MM.1S (cell line): Measurements from ENCODE around the gene TATDN2.

Source experiments
- DNase-seq: peaks from one replicate; pipeline ENCODE4 v3.0.0-alpha.2; 2015
- H2AFZ ChIP-seq: fragments of 300-600 bp; sonication (generic); 2 replicates; pipeline ENCODE4 v1.6.0; 2016; ENCODE audit warnings: antibody characterized with exemption, low read length
- H3F3A ChIP-seq: fragments of 300-600 bp; sonication (generic); 2 replicates; pipeline ENCODE4 v1.6.1; 2016; ENCODE audit warnings: mild to moderate bottlenecking, antibody characterized with exemption, low read length, moderate library complexity, mixed read lengths; ENCODE audit not compliant: insufficient read depth
- H3K27ac ChIP-seq: fragments of 300-600 bp; sonication (generic); 2 replicates; pipeline ENCODE4 v1.5.1; 2016; ENCODE audit warnings: mild to moderate bottlenecking, low read length
- H3K27me3 ChIP-seq: fragments of 300-600 bp; sonication (generic); replicated peaks from 2 replicates; pipeline ENCODE4 v1.6.0; 2016; ENCODE audit warnings: low read length; ENCODE audit not compliant: insufficient read depth
- H3K36me3 ChIP-seq: fragments of 300-600 bp; sonication (generic); replicated peaks from 2 replicates; pipeline ENCODE4 v1.6.1; 2016; ENCODE audit warnings: mild to moderate bottlenecking, low read length, mixed read lengths; ENCODE audit not compliant: insufficient read depth
- H3K4me1 ChIP-seq: fragments of 300-600 bp; sonication (generic); 2 replicates; pipeline ENCODE4 v1.6.1; 2016; ENCODE audit warnings: low read length, mixed read lengths
- H3K4me2 ChIP-seq: fragments of 300-600 bp; sonication (generic); 2 replicates; pipeline ENCODE4 v1.6.0; 2016; ENCODE audit warnings: low read depth, low read length
- H3K4me3 ChIP-seq: fragments of 300-600 bp; sonication (generic); 2 replicates; pipeline ENCODE4 v1.5.1; 2016; ENCODE audit warnings: low read length, mixed read lengths
- H3K79me2 ChIP-seq: fragments of 300-600 bp; sonication (generic); 2 replicates; pipeline ENCODE4 v1.6.1; 2016; ENCODE audit warnings: mixed run types, low read length, mixed read lengths
- H3K9ac ChIP-seq: fragments of 300-600 bp; sonication (generic); 2 replicates; pipeline ENCODE4 v1.6.1; 2016; ENCODE audit warnings: low read length, mixed read lengths
- H3K9me2 ChIP-seq: fragments of 300-600 bp; sonication (generic); replicated peaks from 2 replicates; pipeline ENCODE4 v1.6.1; 2016; ENCODE audit warnings: mild to moderate bottlenecking, low read length, mixed read lengths; ENCODE audit not compliant: insufficient read depth
- H3K9me3 ChIP-seq: fragments of 300-600 bp; sonication (generic); replicated peaks from 2 replicates; pipeline ENCODE4 v1.6.1; 2016; ENCODE audit warnings: mild to moderate bottlenecking, low read length, mixed read lengths; ENCODE audit not compliant: insufficient read depth
- H4K20me1 ChIP-seq: fragments of 300-600 bp; sonication (generic); 2 replicates; pipeline ENCODE4 v1.6.1; 2016; ENCODE audit warnings: mild to moderate bottlenecking, low read length, moderate library complexity, mixed read lengths; ENCODE audit not compliant: insufficient read depth
- EZH2 ChIP-seq: fragments of 300-600 bp; sonication (generic); optimal IDR thresholded peaks from 2 replicates; pipeline ENCODE3; 2017; ENCODE audit warnings: low read depth, mild to moderate bottlenecking, antibody characterized with exemption, low read length, mixed read lengths
- EZH2phosphoT487 ChIP-seq: fragments of 300-600 bp; sonication (generic); IDR thresholded peaks from 2 replicates; pipeline ENCODE4 v1.6.1; 2018; ENCODE audit warnings: antibody characterized with exemption, low read length
- TF ChIP-seq, protein P1 (sequence below): fragments of 300-600 bp; sonication (generic); IDR thresholded peaks from 2 replicates; pipeline ENCODE4 v1.5.1; 2016; ENCODE audit warnings: antibody characterized with exemption, low read length, mixed read lengths

Gene TATDN2

DNA sequence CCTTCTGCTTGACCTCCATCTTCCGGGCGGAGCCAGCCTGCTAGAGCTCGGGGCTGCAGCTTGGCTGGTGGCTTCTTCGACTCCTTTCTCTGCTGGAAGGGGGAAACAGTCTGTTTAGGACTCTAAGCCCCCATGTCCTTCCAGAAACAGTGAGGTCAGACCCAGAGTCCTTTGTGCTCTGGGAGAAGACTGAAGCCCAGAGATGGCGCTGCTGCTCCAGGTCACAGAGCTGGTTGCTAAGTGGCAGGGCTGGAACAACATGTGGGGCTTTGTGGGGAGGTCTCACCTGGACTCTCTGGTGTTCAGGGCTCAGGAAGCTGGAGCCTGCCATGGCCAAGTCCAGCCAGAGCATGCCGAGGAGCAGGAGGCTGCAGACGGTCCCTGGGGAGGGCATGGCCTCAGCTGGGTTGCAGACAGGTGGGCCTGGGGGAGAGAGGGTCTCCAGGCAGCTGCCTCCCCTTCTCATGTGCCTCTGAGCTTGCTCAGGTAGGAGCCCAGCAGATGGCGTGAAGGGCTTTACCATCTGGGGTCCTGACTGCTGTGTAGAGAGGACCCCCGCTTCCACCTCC lies 41.6 kb downstream of the TATDN2 start:
- Histone ChIP-seq H3K79me2 (no peaks in the 10 kb centered on the region), H4K20me1 (no peaks in the 10 kb centered on the region), H3K4me2 (no peak overlapping the region), H3K9me2 (no peaks in the 10 kb centered on the region), H3K9ac (no peak overlapping the region), H3K4me1 (no peaks in the 10 kb centered on the region), H3F3A (no peaks in the 10 kb centered on the region), H3K4me3 (no peak overlapping the region), H3K27me3 (no peaks in the 10 kb centered on the region), H3K9me3 (no peaks in the 10 kb centered on the region), H2AFZ (no peak overlapping the region), H3K36me3 (no peaks in the 10 kb centered on the region), H3K27ac (no peak overlapping the region)
- TF ChIP-seq, protein P1, sequence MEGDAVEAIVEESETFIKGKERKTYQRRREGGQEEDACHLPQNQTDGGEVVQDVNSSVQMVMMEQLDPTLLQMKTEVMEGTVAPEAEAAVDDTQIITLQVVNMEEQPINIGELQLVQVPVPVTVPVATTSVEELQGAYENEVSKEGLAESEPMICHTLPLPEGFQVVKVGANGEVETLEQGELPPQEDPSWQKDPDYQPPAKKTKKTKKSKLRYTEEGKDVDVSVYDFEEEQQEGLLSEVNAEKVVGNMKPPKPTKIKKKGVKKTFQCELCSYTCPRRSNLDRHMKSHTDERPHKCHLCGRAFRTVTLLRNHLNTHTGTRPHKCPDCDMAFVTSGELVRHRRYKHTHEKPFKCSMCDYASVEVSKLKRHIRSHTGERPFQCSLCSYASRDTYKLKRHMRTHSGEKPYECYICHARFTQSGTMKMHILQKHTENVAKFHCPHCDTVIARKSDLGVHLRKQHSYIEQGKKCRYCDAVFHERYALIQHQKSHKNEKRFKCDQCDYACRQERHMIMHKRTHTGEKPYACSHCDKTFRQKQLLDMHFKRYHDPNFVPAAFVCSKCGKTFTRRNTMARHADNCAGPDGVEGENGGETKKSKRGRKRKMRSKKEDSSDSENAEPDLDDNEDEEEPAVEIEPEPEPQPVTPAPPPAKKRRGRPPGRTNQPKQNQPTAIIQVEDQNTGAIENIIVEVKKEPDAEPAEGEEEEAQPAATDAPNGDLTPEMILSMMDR: no peak
- TF ChIP-seq EZH2phosphoT487 (no peak), EZH2 (no peak)
- no peak for DNase-seq

DNA sequence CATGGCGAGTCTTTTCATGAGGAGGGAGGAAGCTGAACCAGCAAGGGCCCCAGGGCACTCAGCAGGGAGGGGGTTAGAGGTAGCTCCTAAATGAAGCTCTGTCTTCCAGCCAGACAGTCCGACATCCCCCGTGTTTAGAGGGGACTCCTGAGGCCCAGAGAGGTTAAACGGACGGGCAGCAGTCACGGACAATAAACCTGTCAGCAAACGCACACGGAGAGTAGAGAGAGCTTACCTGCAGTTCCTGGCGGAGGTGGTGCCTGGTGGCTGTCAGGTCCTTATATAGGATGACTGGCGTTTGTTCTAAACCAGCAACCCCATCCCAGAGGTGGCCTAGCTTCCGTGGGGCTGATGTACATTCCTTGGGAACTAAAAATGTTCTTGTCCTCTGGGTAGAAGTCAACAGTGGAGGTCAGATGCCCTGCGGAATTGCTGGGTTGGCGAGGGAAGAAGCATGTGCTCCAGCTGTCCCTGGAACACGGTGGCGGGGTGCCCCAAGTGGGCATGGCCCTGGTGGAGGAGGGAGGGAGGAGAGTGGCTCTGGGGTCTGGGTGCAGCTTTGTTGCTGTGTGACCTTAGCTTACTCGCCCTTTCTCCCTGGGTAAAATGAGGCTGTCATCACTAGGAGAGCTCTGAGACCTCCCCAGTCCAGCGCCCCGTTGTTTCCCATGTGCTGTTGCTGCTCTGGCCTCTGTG lies 42.4 kb downstream of the TATDN2 start:
- H3K79me2 ChIP-seq: no peaks in the 10 kb centered on the region
- H3F3A ChIP-seq: no peaks in the 10 kb centered on the region
- no peaks in the 10 kb centered on the region for H3K9me3 ChIP-seq
- DNase-seq: no peak
- H2AFZ ChIP-seq: no peak overlapping the region
- H3K27ac ChIP-seq: no peak overlapping the region
- no peaks in the 10 kb centered on the region for H3K27me3 ChIP-seq
- no peaks in the 10 kb centered on the region for H3K36me3 ChIP-seq
- no peak overlapping the region for H3K4me2 ChIP-seq
- no peak overlapping the region for H3K4me3 ChIP-seq
- TF ChIP-seq, protein P1: no peak
- TF ChIP-seq EZH2: no peak
- TF ChIP-seq EZH2phosphoT487: no peak
- no peaks in the 10 kb centered on the region for H3K4me1 ChIP-seq
- H3K9ac ChIP-seq: no peak overlapping the region
- no peaks in the 10 kb centered on the region for H3K9me2 ChIP-seq
- no peaks in the 10 kb centered on the region for H4K20me1 ChIP-seq

DNA sequence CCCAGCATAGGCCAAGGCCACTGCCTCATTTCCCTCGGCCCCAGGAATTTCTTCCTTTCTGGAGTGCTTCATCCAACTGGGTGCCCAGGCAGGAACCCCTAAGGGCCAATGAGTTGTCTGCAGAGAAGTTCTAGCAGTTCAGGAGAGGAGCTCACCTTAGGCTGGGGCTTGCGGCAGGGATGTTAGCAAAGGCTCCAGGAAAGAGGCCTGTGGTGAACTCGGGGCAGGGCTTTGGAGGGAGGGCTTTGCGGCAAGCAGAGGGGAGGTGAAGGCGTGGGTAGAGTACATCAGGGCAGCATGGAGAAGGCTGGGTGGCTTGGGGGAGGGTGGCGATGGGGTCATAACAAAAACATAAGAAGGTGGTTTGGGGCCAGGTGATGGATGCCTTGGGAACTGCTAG lies 43.4 kb downstream of the TATDN2 start:
- Histone ChIP-seq H3K4me2 (no peak overlapping the region), H3K27ac (no peak overlapping the region), H3K9me3 (no peaks in the 10 kb centered on the region), H3K27me3 (no peaks in the 10 kb centered on the region), H3K9ac (no peak overlapping the region), H2AFZ (no peak overlapping the region), H4K20me1 (no peaks in the 10 kb centered on the region), H3K36me3 (no peaks in the 10 kb centered on the region), H3K4me1 (no peaks in the 10 kb centered on the region), H3K79me2 (no peaks in the 10 kb centered on the region), H3K9me2 (no peaks in the 10 kb centered on the region), H3K4me3 (no peak overlapping the region), H3F3A (no peaks in the 10 kb centered on the region)
- no peak for DNase-seq
- no peak for TF ChIP-seq EZH2phosphoT487
- no peak for TF ChIP-seq EZH2
- TF ChIP-seq, protein P1: no peak
